GM18907 (cell line): ENCODE results near the gene RAC3.

Experiments
- ATAC-seq: cut with Tn5 transposase; IDR thresholded peaks from one replicate; pipeline ENCODE4 v1.9.1; 2021; ENCODE audit warnings: mild to moderate bottlenecking, moderate library complexity; ENCODE audit not compliant: unreplicated experiment

Gene RAC3

DNA sequence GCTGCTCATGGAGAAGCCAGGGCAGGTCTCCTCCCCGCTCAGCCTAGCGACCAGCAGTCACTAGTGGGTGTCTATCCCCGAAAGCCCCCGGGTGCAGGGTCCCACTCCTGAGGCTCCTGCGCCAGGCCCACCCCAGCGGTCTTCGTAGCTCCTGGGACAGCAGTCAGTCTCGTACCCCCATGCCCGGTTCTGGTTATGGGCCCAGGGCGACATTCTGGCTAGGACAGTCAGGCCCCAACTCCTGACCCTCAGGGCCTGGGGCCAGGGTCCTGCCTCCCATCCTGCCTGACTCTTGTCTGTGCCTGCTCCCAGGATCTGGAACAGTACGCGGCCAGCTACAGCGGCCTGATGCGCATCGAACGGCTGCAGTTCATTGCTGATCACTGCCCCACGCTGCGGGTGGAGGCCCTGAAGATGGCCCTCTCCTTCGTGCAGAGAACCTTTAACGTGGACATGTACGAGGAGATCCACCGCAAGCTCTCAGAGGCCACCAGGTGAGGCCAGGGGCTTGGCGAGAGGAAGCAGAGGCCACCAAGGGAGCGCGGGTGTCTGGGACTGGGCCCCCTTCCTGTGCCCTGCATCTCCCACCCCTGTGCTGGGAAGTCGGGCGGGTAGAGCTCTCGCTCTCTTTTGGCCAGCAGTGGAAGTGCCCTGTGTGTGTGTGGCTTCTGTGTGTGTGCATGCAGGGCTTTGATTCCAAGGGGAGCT is 22.2 kb downstream of the RAC3 start:
- no peak for ATAC-seq

- no peak for ATAC-seq
These were observed 23.0 kb downstream of the RAC3 start for GRCh38 chr17:82054351-82055022.

- ATAC-seq = no peak
These were observed 23.8 kb downstream of the RAC3 start for GRCh38 chr17:82055023-82055964.

DNA sequence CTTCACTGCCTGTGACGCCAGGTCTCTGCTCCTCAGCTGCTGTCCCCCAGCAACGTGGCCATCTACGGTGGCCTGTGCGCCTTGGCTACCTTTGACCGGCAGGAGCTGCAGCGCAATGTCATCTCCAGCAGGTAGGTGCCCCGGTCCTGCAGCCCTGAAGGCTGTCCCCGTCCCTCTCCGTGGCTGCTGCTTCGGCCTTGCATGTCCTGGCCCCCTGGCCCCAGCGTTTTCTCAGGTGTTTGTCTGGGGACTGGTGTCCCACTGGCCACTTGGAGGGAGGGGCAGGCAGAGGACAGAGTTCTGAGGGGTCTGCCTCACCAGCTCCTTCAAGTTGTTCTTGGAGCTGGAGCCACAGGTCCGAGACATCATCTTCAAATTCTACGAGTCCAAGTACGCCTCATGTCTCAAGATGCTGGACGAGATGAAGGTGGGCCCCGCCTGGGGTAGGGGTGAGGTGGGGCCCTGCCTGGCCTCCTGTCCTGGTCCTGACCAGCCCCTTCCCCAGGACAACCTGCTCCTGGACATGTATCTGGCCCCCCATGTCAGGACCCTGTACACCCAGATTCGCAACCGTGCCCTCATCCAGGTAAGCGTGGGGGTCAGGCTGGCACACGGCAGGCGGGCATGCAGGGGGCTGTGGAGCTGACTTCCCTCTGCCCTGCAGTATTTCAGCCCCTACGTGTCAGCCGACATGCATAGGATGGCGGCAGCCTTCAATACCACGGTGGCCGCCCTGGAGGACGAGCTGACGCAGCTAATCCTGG is 24.7 kb downstream of the RAC3 start:
- ATAC-seq = no peak

DNA sequence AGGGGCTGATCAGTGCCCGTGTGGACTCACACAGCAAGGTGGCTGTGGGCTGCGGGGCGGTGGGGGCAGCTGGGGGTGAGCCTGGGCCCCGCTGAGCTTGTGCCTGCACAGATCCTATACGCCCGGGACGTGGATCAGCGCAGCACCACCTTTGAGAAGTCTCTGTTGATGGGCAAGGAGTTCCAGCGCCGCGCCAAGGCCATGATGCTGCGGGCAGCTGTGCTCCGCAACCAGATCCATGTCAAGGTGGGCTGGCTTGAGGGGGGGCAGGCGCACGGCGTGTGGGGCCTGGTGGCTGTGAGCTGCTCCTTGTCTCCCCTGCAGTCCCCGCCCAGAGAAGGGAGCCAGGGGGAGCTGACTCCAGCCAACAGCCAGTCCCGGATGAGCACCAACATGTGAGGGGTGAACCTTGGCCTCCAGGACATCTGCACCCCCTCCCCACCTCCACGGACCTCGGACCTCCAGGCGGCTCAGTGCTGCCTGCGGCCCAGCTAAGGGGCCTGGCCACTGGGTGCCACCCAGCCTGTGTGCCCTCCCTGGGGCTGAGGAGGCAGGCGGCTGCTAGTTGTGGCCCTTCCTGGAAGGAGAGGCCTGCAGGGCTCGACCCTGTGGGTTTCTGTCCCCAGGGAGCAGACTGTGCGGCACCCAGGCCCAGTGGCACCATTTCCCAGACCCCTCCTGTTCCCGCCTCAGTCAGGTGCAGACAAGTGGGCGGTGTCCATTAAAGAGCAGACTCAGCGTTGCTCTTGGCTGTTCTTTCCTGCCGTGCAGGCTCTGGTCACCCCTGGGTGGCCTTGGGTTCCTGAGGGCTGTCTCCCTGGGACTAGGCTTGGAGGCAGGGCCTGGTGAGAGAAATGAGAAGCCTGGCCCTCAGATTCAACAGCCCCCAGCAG is 25.5 kb downstream of the RAC3 start:
- no peak for ATAC-seq

GRCh38 chr17:82058230-82058854 is 26.9 kb downstream of the RAC3 start:
- ATAC-seq = no peak

GRCh38 chr17:82058855-82059249 is 27.4 kb downstream of the RAC3 start:
- ATAC-seq = no peak

- ATAC-seq = no peak
These were observed 28.0 kb downstream of the RAC3 start for GRCh38 chr17:82059272-82060000.

GRCh38 chr17:82060001-82060380 is 28.5 kb downstream of the RAC3 start:
- ATAC-seq = no peak

DNA sequence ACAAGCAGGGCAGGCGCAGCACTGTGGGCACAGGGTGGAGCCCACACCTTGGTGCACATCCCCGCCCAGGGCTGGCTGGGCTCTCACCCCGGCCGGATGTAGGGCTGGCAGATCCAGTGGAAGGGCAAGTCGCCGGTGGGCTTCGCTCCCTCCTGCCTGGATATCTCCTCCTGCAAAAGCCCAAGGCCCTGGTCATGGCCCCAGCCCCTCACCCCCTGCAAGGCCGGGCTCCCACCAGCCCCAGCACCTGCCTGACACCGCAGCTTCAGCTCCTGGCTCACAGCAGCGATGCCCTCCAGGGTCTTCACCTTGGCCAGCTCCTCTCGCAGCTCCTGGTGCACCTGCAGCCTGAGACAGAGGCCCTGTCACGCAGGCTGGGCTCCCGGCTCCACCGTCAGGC is 29.1 kb downstream of the RAC3 start:
- ATAC-seq = no peak

- ATAC-seq = no peak
These were observed 29.8 kb downstream of the RAC3 start for GRCh38 chr17:82061047-82061925.

GRCh38 chr17:82062076-82062983 is 30.9 kb downstream of the RAC3 start:
- ATAC-seq = no peak

DNA sequence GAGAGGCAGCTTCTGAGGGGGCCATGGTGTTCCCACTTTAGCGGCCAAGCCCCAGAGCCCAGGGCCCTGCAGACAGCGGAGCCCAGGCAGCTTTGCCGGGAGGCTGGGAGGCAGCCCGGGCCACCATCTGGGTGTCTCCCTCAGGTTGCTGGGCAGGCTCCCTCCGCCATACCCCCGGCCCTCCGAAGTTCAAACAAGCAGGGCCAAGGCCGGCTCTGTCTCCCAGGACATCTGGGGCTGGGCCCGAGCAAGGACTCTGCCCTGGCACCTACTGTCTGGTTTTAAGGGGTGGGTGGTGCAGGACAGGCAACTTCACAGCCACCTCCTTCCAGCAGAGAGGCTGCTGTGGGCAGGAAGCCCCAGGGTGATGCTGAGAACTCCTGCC is 31.5 kb downstream of the RAC3 start:
- no peak for ATAC-seq

- ATAC-seq = no peak
These were observed 32.2 kb downstream of the RAC3 start for GRCh38 chr17:82063424-82064415.

GRCh38 chr17:82064433-82065192 is 33.1 kb downstream of the RAC3 start:
- ATAC-seq = no peak
